ENCODE data around the gene FXYD5.

FXYD5 gene

GRCh38 chr19:35216833-35217648 is 62.5 kb downstream of the FXYD5 start:
- no peak for DNase-seq

DNA sequence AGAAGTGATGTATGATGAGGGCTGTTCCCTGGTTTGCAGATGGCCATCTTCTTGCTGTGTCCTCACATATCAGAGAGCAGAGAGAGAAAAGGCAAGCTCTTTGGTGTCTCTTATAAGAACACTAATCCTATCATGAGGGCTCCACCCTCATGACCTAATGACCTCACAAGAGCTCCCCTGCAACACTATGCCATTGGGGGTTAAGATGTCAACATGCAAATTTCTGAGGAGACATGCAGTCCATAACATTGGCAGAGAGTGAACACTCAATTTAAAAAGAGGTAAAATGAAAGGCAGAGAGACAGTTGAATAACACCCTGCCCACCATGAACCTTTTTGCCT is 63.1 kb downstream of the FXYD5 start:
- no peak for DNase-seq

DNA sequence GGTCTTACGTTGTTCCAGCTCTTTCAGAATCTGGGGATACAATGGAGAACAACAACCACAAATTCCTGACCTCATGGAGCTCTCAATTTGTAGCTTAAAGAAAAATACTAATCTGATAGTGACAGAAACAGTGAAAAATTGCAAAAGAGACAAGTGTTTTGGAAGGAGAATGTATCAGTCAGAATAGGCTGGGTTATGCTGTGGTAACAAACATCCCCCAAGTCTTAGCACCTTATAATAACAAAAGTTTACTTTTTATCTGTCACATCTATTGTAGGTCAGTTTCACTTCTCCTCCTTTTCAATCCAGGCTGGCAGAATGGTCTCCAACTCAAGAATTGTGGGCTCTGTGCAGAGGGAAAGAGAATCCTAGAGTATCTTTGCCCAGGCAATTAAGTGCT is 64.5 kb downstream of the FXYD5 start:
- DNase-seq: no peak

Data from T-helper 9 cell (primary cell).